Duodenal mucosa (tissue), 2 donors: ENCODE results near the gene NKAIN1.
"Not testable (repeated sequence)": the region's sequence is repeated elsewhere in the genome, so short reads cannot be mapped to it uniquely, and the experiment has no call there.

ENCODE experiments used
- H3K27ac ChIP-seq: one replicate; pipeline ENCODE4 v1.7.0; 2013; ENCODE audit warnings: low read depth, low read length
- H3K27me3 ChIP-seq, 2 donors: one replicate each; pipeline ENCODE4 v1.7.0; 2013; ENCODE audit warnings: low read length in 2 of 2, control low read depth in 1 of 2; ENCODE audit not compliant: insufficient read depth in 2 of 2, control insufficient read depth in 1 of 2
- H3K36me3 ChIP-seq, 2 donors: one replicate each; pipeline ENCODE4 v1.7.0; 2013; ENCODE audit warnings: low read length in 2 of 2, control low read depth in 1 of 2; ENCODE audit not compliant: insufficient read depth in 2 of 2, control insufficient read depth in 1 of 2
- H3K4me1 ChIP-seq, 2 donors: one replicate each; pipeline ENCODE4 v1.7.0; 2013; ENCODE audit warnings: low read length in 2 of 2, control low read depth in 1 of 2; ENCODE audit not compliant: insufficient read depth in 2 of 2, control insufficient read depth in 1 of 2
- H3K4me3 ChIP-seq, 2 donors: one replicate each; pipeline ENCODE4 v1.7.0; 2013; ENCODE audit warnings: low read length in 2 of 2, low read depth in 1 of 2
- H3K9ac ChIP-seq, 2 donors: one replicate each; pipeline ENCODE4 v1.7.0; 2013; ENCODE audit warnings: low read length in 2 of 2, low read depth in 1 of 2
- H3K9me3 ChIP-seq, 2 donors: one replicate each; pipeline ENCODE4 v1.7.0; 2013; ENCODE audit warnings: low read length in 2 of 2, control low read depth in 1 of 2; ENCODE audit not compliant: control insufficient read depth in 1 of 2

Gene NKAIN1

DNA sequence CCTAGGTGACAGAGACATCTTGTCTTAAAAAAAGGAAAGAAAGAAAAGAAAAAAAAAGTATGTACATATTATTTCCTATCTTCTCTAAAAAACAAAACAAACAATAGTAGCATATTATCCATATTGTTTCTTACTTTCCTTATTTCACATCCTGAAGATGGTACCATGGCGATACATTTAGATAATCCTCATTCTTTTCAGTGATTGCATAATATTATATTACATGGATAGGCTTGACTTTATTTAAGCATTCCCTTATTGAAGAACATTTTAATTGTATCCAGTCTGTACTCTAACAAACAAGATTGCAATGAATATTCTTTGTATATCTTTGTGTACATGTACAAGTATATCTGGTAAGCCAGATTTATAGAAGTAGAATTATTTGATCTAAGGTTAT lies 91.3 kb downstream of the NKAIN1 start:
- Histone ChIP-seq H3K9ac (no peak overlapping the region), H3K9me3 (no peaks in the 10 kb centered on the region), H3K36me3 (no peaks in the 10 kb centered on the region), H3K4me3 (no peak overlapping the region), H3K27me3 (no peaks in the 10 kb centered on the region), H3K4me1 (no peaks in the 10 kb centered on the region), H3K27ac (no peak overlapping the region)

DNA sequence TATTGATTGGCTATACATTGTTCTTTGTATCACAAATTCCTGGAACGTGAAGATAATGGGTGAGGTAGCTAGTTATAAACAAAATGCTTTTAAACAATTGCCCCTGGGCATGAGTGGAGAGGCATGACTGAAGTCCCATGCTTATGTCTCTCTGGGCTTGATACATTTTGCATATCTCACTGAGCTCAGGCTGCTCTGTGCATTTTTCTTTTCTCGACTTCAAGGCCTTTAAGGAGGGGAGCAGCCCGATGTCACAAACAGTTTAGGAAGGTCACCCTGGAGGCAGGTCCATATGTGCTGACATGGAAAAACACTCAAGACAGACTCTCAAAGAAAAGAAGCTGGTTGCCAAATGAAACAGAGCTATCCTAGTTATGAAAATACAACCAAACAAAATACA lies 94.0 kb downstream of the NKAIN1 start:
- H3K9ac ChIP-seq: no peak overlapping the region
- H3K4me3 ChIP-seq: no peak overlapping the region
- no peaks in the 10 kb centered on the region for H3K36me3 ChIP-seq
- no peaks in the 10 kb centered on the region for H3K4me1 ChIP-seq
- H3K27me3 ChIP-seq: no peaks in the 10 kb centered on the region
- no peaks in the 10 kb centered on the region for H3K9me3 ChIP-seq
- H3K27ac ChIP-seq: no peak overlapping the region

DNA sequence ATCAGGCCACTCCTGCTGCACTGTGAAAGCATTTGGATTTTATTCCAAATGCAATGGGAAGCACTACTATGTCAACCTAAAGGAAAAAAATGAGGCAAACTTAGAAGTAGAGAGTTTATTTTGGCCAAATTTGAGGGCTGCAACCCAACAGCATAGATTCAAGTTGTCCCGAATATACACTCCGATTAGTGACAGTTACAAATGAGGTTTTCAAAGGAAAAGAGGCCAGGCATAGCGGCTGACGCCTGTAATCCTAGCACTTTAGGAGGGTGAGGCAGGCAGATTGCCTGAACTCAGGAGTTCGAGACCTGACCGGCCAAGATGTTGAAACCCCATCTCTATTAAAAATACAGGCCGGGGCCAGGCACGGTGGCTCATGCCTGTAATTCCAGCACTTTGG lies 95.2 kb downstream of the NKAIN1 start:
- Histone ChIP-seq H3K27ac (no peak overlapping the region), H3K36me3 (no peaks in the 10 kb centered on the region), H3K4me3 (no peak overlapping the region), H3K4me1 (no peaks in the 10 kb centered on the region), H3K9ac (no peak overlapping the region), H3K9me3 (no peaks in the 10 kb centered on the region), H3K27me3 (no peaks in the 10 kb centered on the region)

DNA sequence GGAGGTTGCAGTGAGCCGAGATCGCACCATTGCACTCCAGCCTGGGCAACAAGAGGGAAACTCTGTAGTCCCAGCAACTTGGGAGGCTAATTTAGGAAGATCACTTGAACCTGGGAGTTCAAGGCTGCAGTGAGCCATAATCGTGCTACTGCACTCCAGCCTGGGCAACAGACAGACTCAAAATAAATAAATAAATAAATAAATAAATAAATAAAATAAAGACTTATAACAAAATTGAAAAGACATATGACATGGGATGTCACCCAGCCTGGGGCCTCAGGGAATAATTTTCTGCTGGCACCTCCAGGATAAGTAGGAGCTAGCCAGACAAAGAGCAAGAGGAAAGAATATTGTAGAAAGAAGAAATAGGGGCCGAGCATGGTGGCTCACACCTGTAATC lies 96.2 kb downstream of the NKAIN1 start:
- Histone ChIP-seq H3K9ac (no peak overlapping the region), H3K4me1 (no peaks in the 10 kb centered on the region)

DNA sequence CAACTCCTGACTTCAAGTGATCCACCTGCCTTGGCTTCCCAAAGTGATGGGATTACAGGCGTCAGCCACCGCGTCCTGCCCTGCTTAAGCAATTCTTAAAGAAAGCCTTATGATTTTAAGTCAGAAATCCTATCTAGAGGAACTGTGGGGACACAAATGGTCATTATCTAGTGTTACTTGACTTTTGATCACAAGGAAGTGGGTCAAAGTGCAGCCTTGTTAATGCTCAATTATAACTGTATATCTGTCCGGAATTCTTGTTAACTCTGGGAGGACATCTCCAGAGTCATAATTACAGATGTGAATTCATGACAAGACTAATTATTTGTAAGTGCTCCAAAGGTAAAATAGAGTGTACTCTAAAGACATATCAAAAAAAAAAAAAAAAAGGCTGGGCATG lies 97.3 kb downstream of the NKAIN1 start:
- Histone ChIP-seq H3K9ac (no peak overlapping the region), H3K4me1 (no peaks in the 10 kb centered on the region), H3K4me3 (no peak overlapping the region), H3K27me3 (no peaks in the 10 kb centered on the region), H3K36me3 (no peaks in the 10 kb centered on the region), H3K9me3 (no peaks in the 10 kb centered on the region), H3K27ac (no peak overlapping the region)

More for the DNA sequence above, 96.2 kb downstream of the NKAIN1 start:
- Histone ChIP-seq H3K9me3 (no peaks in the 10 kb centered on the region), H3K27me3 (no peaks in the 10 kb centered on the region), H3K36me3 (no peaks in the 10 kb centered on the region), H3K27ac (no peak overlapping the region), H3K4me3 (no peak overlapping the region)

DNA sequence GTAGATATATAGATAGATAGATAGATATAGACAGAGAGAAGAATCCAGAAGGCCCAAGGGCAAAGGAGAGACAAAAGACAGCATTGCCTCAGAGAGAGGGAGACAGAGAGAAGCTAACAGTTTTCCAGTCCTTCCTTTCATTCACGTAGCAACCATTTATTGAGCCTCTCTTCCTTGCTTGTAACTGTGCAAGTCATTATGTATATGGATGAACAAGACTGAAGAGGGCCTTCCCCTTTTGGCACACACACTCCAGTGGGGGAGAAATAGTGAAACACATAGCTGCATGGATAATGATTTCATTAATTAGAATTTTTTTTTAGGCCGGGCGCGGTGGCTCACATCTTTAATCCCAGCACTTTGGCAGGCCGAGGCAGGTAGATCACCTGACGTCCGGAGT lies 99.4 kb downstream of the NKAIN1 start:
- Histone ChIP-seq H3K36me3 (no peaks in the 10 kb centered on the region), H3K4me3 (no peak overlapping the region), H3K9ac (no peak overlapping the region), H3K9me3 (no peaks in the 10 kb centered on the region), H3K27ac (no peak overlapping the region), H3K4me1 (no peaks in the 10 kb centered on the region), H3K27me3 (no peaks in the 10 kb centered on the region)

DNA sequence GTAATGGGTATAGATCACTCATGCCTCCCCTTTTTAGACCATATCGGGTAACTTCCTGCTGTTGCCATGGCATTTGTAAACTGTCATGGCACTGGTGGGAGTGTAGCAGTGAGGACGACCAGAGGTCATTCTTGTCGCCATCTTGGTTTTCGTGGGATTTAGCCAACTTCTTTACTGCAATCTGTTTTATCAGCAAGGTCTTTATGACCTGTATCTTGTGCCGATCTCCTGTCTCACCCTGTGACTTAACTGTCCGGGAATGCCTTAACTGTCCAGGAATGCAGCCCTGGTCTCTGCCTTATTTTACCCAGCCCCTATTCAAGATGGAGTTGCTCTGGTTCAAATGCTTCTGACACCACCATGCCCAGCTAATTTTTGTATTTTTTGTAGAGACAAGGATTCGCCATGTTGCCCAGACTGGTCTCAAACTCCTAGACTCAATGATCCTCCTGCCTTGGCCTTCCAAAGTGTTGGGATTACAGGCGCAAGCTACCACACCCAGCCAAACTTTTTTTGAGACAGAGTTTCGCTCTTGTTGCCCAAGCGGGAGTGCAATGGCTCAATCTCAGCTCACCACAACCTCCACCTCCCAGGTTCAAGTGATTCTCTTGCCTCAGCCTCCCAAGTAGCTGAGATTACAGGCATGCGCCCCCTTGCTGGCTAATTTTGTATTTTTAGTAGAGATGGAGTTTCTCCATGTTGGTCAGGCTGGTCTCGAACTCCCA lies 100.7 kb downstream of the NKAIN1 start:
- not testable (repeated sequence) for H3K27ac ChIP-seq, H3K4me1 ChIP-seq

DNA sequence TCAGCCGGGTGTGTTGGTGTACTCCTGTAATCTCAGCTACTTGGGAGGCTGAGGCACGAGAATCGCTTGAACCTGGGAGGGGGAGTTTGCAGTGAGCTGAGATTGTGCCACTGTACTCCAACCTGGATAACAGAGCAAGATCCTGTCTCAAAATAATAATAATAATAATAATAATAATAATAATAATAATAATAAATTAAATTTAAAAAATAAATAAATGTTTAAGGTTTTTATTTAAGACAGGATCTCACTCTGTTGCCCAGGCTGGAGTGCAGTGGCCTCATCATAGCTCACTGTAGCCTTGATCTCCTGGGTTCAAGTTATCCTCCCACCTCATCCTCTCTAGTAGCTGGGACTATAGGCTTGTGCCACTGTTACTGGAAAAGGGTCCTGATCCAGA lies 101.8 kb downstream of the NKAIN1 start:
- not testable (repeated sequence) for H3K36me3 ChIP-seq, H3K27ac ChIP-seq, H3K9me3 ChIP-seq, H3K4me3 ChIP-seq, H3K9ac ChIP-seq, H3K4me1 ChIP-seq, H3K27me3 ChIP-seq

More for the DNA sequence above, 100.7 kb downstream of the NKAIN1 start:
- H3K9me3 ChIP-seq, H3K27me3 ChIP-seq, H3K36me3 ChIP-seq, H3K4me3 ChIP-seq, H3K9ac ChIP-seq: not testable (repeated sequence)

DNA sequence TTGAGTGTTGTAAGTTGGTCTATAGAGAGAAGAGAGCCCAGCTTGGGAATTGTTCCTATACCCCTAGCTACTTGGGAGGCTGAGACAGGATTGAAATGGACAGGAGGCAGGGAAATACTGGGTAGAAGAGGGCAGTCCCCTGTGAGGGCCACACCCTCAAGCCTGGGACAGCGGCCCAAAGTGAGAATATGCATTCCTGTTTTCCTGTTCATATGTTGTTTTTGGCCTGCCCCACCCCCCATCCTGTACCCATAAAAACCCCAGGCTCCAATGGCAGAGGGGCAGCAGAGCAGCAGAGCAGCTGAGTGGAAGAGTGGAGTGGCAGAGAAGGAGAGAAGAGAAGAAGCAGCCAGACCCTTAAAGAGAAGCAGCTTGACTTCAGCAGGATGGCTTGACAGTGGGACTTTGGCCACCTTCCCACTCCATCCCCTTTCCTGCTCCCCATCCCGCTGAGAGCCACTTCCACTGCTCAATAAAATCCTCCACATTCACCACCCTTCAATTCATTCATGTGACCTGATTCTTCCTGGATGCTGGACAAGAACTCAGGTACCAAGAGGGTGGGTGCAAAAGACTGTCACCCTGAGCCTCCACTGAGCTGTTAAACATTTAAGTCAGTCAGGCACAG lies 103.6 kb downstream of the NKAIN1 start:
- H3K9ac ChIP-seq: no peak overlapping the region
- no peaks in the 10 kb centered on the region for H3K4me1 ChIP-seq
- H3K27me3 ChIP-seq: no peaks in the 10 kb centered on the region
- no peak overlapping the region for H3K27ac ChIP-seq
- H3K4me3 ChIP-seq: no peak overlapping the region
- no peaks in the 10 kb centered on the region for H3K36me3 ChIP-seq
- no peaks in the 10 kb centered on the region for H3K9me3 ChIP-seq

DNA sequence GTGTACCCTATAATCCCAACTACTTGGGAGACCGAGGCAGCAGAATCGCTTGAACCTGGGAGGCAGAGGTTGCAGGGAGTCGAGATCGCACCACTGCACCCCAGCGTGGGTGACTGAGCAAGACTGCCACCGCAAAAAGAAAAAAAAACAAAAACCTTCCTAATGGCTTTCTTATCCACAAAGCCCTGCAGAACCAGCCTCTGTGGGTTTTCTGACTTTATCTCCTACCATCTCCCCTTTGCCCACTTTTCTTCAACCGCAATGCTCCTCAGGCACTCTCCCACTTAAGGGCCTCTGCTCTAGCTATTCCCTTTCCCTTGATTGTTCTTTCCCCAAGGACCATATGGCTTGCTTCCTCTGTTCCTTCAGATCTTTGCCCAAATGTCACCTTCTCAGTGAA lies 106.3 kb downstream of the NKAIN1 start:
- Histone ChIP-seq H3K4me1 (no peaks in the 10 kb centered on the region), H3K27me3 (no peaks in the 10 kb centered on the region), H3K27ac (no peak overlapping the region), H3K4me3 (no peak overlapping the region), H3K9me3 (no peaks in the 10 kb centered on the region), H3K9ac (no peak overlapping the region), H3K36me3 (no peaks in the 10 kb centered on the region)
